HepG2 (cell line): ENCODE measurements around the gene FHL1. TPM values are rescaled to one million over a fixed set of nuclear protein-coding genes. Genes with fewer than 3 reads are reported as not detected.

Experiments used
- ATAC-seq: fragments of 200-7000 bp; cut with Tn5 transposase; 3 replicates; pipeline ENCODE4 v1.9.1; 2020; ENCODE audit warnings: mild to moderate bottlenecking, moderate library complexity
- BruUV-seq: library from RNA; stranded (reverse); fragments of 400-500 nt; replicated peaks from 2 replicates; lab custom pipeline; 2021; lab: Mats Ljungman, UMichigan
- CTCF ChIA-PET: fragments of 300-600 bp; formaldehyde crosslinking; extraction: SDS; loops from one replicate; lab custom pipeline; 2021; ENCODE audit warnings: low total read pairs, inconsistent platforms, low intra/inter-chr PET ratio; lab: Yijun Ruan, JAX
- POLR2A ChIA-PET: fragments of 350-600 bp; sonication (Branson Sonifier 250); formaldehyde crosslinking; loops from one replicate; lab custom pipeline; 2020; ENCODE audit warnings: antibody characterized with exemption, inconsistent platforms; lab: Yijun Ruan, JAX
- DNase-seq: peaks from one replicate; pipeline ENCODE4 v3.0.0-alpha.2; 2015; ENCODE audit warnings: low spot score
- FAIRE-seq: peaks from 3 replicates; lab custom pipeline; 2011; peaks lifted over from hg19 to GRCh38; lab: Jason Lieb, UNC
- H2AFZ ChIP-seq: one replicate; pipeline ENCODE4 v1.6.1; 2011; ENCODE audit warnings: low read length, inconsistent platforms
- H3K27ac ChIP-seq: fragments of 300-600 bp; 3 replicates; pipeline ENCODE4 v1.8.0; 2011; ENCODE audit warnings: mixed run types, mild to moderate bottlenecking, mixed read lengths, low read length, inconsistent platforms; ENCODE audit not compliant: insufficient read depth; ENCODE audit errors: extremely low read length
- H3K27me3 ChIP-seq, 2 experiments: fragments of 200-600 bp in 1 of 2; 2 replicates in 1 of 2; 3 replicates in 1 of 2; pipeline versions ENCODE4 v1.6.0 to v1.8.0; 2011; ENCODE audit warnings: low read length in 2 of 2, mild to moderate bottlenecking in 2 of 2, moderate library complexity in 2 of 2, inconsistent platforms in 1 of 2; ENCODE audit not compliant: insufficient read depth in 2 of 2, control insufficient read depth in 1 of 2
- H3K36me3 ChIP-seq, 2 experiments: fragments of 200-600 bp in 1 of 2; replicated peaks in 1 of 2; 2 replicates in 1 of 2; 3 replicates in 1 of 2; pipeline versions ENCODE4 v1.5.1 to v1.8.0; 2011; ENCODE audit warnings: low read length in 2 of 2, inconsistent platforms in 1 of 2; ENCODE audit not compliant: insufficient read depth in 2 of 2, control insufficient read depth in 1 of 2
- H3K4me1 ChIP-seq: 2 replicates; pipeline ENCODE4 v1.5.1; 2012; ENCODE audit warnings: low read length, inconsistent platforms; ENCODE audit not compliant: insufficient read depth
- H3K4me2 ChIP-seq: 2 replicates; pipeline ENCODE4 v1.6.0; 2011; ENCODE audit warnings: low read depth, low read length, inconsistent platforms
- H3K4me3 ChIP-seq, 3 experiments: fragments of 200-600 bp in 1 of 3; sonication (generic), shearing (Covaris generic) in 1 of 3; replicated peaks in 1 of 3; 2 replicates each; pipeline ENCODE4 v1.5.1; 2011 to 2016; ENCODE audit warnings: low read length in 3 of 3, inconsistent platforms in 2 of 3, low read depth in 2 of 3, mild to moderate bottlenecking in 2 of 3, control low read depth in 1 of 3, mixed read lengths in 1 of 3; ENCODE audit not compliant: insufficient read depth in 1 of 3
- H3K79me2 ChIP-seq: one replicate; pipeline ENCODE4 v1.6.1; 2011; ENCODE audit warnings: low read length, inconsistent platforms; ENCODE audit not compliant: insufficient read depth
- H3K9ac ChIP-seq: 2 replicates; pipeline ENCODE4 v1.6.0; 2011; ENCODE audit warnings: mild to moderate bottlenecking, low read depth, low read length, inconsistent platforms; ENCODE audit not compliant: insufficient read depth
- H3K9me3 ChIP-seq: 2 replicates; pipeline ENCODE4 v1.5.1; 2012; ENCODE audit warnings: mild to moderate bottlenecking, low read length
- H4K20me1 ChIP-seq: 2 replicates; pipeline ENCODE4 v1.6.0; 2011; ENCODE audit warnings: inconsistent platforms, mild to moderate bottlenecking, low read length, moderate library complexity; ENCODE audit not compliant: insufficient read depth
- GPN1 ChIP-seq: sonication (generic); formaldehyde crosslinking; IDR thresholded peaks from 2 replicates; pipeline ENCODE4 v1.5.1; 2020; ENCODE audit warnings: missing genetic modification reagents, borderline replicate concordance
- RCOR2 ChIP-seq: IDR thresholded peaks from 2 replicates; pipeline ENCODE4 v1.6.1; 2016; ENCODE audit warnings: missing biosample characterization, missing genetic modification reagents
- REXO4 ChIP-seq: sonication (generic); formaldehyde crosslinking; IDR thresholded peaks from 2 replicates; pipeline ENCODE4 v1.8.0; 2022; ENCODE audit warnings: missing genetic modification reagents, mild to moderate bottlenecking, borderline replicate concordance
- RFX3 ChIP-seq: IDR thresholded peaks from 2 replicates; pipeline ENCODE4 v1.6.1; 2016; ENCODE audit warnings: missing biosample characterization, missing genetic modification reagents
- XBP1 ChIP-seq: sonication (generic); formaldehyde crosslinking; IDR thresholded peaks from 2 replicates; pipeline ENCODE4 v1.5.0; 2020; ENCODE audit warnings: missing genetic modification reagents
- ZBTB8A ChIP-seq: sonication (generic); formaldehyde crosslinking; IDR thresholded peaks from 2 replicates; pipeline ENCODE4 v1.4.0; 2020; ENCODE audit warnings: mild to moderate bottlenecking, low read depth, missing genetic modification reagents, borderline replicate concordance
- ZFP41 ChIP-seq: sonication (generic); formaldehyde crosslinking; IDR thresholded peaks from 2 replicates; pipeline ENCODE4 v1.4.0; 2020; ENCODE audit warnings: mild to moderate bottlenecking, missing genetic modification reagents, borderline replicate concordance
- ZNF441 ChIP-seq: sonication (generic); formaldehyde crosslinking; IDR thresholded peaks from 2 replicates; pipeline ENCODE4 v1.7.0; 2021; ENCODE audit warnings: missing genetic modification reagents, borderline replicate concordance
- ZNF557 ChIP-seq: sonication (generic); formaldehyde crosslinking; IDR thresholded peaks from 2 replicates; pipeline ENCODE4 v1.4.0; 2020; ENCODE audit warnings: missing genetic modification reagents
- ZNF720 ChIP-seq: sonication (generic); formaldehyde crosslinking; IDR thresholded peaks from 2 replicates; pipeline ENCODE4 v1.4.0; 2020; ENCODE audit warnings: missing genetic modification reagents
- WGBS: methylation state at CpG from one replicate; pipeline ENCODE4 v1.1.6; 2017; ENCODE audit warnings: low lambda C conversion rate; 5-methylcytosine and 5-hydroxymethylcytosine counted together
- in situ Hi-C: cut with HindIII; loops from 2 replicates; pipeline ENCODE4 v1.10.0; 2017; ENCODE audit warnings: low pct_unique_long_range_greater_than_20kb; ENCODE audit not compliant: extremely low pct_ligation_motif_present
- intact Hi-C: fragments of 100-400 bp; cut with micrococcal nuclease; formaldehyde crosslinking; loops from one replicate; pipeline ENCODE4 v1.10.0; 2022; ENCODE audit not compliant: unreplicated experiment
- polyA plus RNA-seq, 8 experiments: library from polyadenylated mRNA; depleted of rRNA in 3 of 8; stranded (reverse) in 7 of 8; unstranded in 1 of 8; fragments of >200 nt; fragmentation: Illumina TruSeq in 4 of 8; extraction: Trizol in 4 of 8; gene quantifications; 2 replicates each; pipeline versions ENCODE4 v1.2.1 to v1.2.3, GENCODE V29; 2011 to 2016; ENCODE audit warnings: low read depth in 4 of 8, missing spikeins in 1 of 8, mixed read lengths in 1 of 8; ENCODE audit not compliant: insufficient read depth in 1 of 8
- total RNA-seq, 5 experiments: library from RNA; depleted of rRNA; stranded (reverse); fragments of >200 nt; fragmentation: Illumina TruSeq; extraction: Trizol; gene quantifications; 2 replicates each; pipeline ENCODE4 v1.2.3, GENCODE V29; 2016; ENCODE audit warnings: low read depth in 1 of 5
- TF ChIP-seq, protein P1 (sequence below): IDR thresholded peaks from 2 replicates; pipeline ENCODE4 v1.6.1; 2016; ENCODE audit warnings: missing compliant biosample characterization, missing genetic modification reagents, borderline replicate concordance
- TF ChIP-seq, protein P2 (sequence below): sonication (generic); formaldehyde crosslinking; IDR thresholded peaks from 2 replicates; pipeline ENCODE4 v1.4.0; 2020; ENCODE audit warnings: low read depth, mild to moderate bottlenecking, missing genetic modification reagents
- TF ChIP-seq, protein P3 (sequence below): sonication (generic); formaldehyde crosslinking; IDR thresholded peaks from 2 replicates; pipeline ENCODE4 v1.5.1; 2020; ENCODE audit warnings: missing genetic modification reagents, mild to moderate bottlenecking, borderline replicate concordance

FHL1 gene
- total and polyA plus RNA-seq, 2 of the 13 experiments (the other 11 are each of a cell fraction or from before 2014, with no cell fraction given) = 0.33 TPM; not detected in 1

DNA sequence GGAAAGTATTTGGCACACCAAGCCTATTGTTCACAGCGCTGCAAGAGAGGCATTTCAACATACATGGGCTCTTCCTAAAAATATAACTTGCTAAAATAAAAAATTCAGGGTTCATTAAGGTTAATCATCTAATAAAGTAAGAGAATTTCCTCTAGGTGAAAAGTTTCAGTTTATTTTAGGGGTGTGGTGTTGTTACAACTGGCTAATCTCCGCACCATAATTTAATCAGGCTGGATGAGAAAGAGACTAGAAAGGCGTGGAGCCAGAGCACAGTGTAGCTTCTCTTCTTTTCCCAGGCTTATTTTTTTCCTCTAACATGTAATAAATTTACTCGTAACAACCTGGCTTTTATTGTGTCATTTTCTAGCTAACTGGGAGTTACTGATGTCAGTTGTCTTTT is 47.9 kb downstream of the FHL1 start (continued):
- TF ChIP-seq ZNF720 (CRISPR knock-in tag) = no peak
- TF ChIP-seq ZNF441 (CRISPR knock-in tag) = no peak
- no peak for TF ChIP-seq REXO4 (CRISPR knock-in tag)
- no peak for TF ChIP-seq XBP1 (CRISPR knock-in tag)

DNA sequence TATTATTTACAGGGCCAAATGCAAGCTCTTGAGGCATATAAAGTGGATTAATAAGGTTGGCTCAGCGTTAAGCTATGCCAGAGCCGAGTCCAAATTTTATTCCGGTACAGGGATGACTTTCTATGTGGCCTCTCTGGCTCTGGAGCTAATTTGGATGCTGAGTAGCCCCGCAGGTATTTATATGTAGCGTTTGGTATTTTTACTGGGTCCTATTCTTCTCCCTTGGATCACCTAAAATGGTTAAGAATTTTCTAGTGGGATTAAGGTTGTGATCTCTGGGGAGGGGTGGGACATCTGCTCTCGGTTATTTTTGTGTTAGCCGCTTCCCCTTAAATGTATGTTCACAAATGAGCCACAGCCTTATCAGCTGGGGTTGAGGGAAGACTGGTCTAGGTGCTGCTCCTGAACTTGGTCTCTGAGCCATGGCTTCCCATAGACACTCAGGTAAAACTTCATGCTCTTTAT is 49.4 kb downstream of the FHL1 start:
- ChIA-PET CTCF (no interaction called here), POLR2A (no interaction called here)
- Histone ChIP-seq H3K9ac (no peak overlapping the region), H3K79me2 (no peaks in the 10 kb centered on the region), H3K27ac (no peak overlapping the region), H3K4me2 (no peak overlapping the region), H3K27me3 (no peaks in the 10 kb centered on the region), H4K20me1 (no peaks in the 10 kb centered on the region), H2AFZ (no peak overlapping the region), H3K9me3 (no peaks in the 10 kb centered on the region), H3K4me1 (no peaks in the 10 kb centered on the region), H3K36me3 (no peaks in the 10 kb centered on the region), H3K4me3 (no peak overlapping the region)
- TF ChIP-seq GPN1 (CRISPR knock-in tag) = no peak
- TF ChIP-seq, protein P1, sequence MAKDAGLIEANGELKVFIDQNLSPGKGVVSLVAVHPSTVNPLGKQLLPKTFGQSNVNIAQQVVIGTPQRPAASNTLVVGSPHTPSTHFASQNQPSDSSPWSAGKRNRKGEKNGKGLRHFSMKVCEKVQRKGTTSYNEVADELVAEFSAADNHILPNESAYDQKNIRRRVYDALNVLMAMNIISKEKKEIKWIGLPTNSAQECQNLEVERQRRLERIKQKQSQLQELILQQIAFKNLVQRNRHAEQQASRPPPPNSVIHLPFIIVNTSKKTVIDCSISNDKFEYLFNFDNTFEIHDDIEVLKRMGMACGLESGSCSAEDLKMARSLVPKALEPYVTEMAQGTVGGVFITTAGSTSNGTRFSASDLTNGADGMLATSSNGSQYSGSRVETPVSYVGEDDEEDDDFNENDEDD = no peak
- intact Hi-C loops = no loop called here
- BruUV-seq = no TSS peak
- in situ Hi-C loops = no loop called here
- WGBS = 0% methylated on average over 2 of the region's 7 CpGs
- DNase-seq = no peak
- no peak for ATAC-seq
- no peak for FAIRE-seq

DNA sequence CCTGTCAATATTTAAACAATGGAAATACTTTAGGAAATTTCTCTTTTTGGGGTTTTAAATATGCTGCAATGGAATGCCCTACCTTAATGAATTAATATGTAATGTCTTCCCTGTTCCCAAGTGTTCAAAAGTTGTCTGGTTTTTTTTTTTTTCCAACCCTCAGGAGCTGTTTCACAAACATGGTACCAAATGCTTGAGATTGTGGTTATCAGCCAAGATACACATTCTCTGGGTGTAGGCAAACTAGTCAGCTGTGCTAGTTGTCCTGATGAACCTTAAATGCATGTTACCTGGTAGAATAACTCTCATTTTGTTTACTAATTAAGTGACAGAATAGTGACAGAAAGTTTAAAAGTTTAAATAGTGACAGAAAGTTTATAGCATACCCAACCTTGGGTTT is 50.7 kb downstream of the FHL1 start:
- H3K9ac ChIP-seq = no peak overlapping the region
- H3K4me2 ChIP-seq = no peak overlapping the region
- H3K9me3 ChIP-seq = no peaks in the 10 kb centered on the region
- no peak for FAIRE-seq
- no peaks in the 10 kb centered on the region for H3K36me3 ChIP-seq
- no peaks in the 10 kb centered on the region for H3K27me3 ChIP-seq
- ChIA-PET CTCF (no interaction called here), POLR2A (no interaction called here)
- BruUV-seq = no TSS peak
- no peak for DNase-seq
- no peaks in the 10 kb centered on the region for H4K20me1 ChIP-seq
- no peak for ATAC-seq
- no peak overlapping the region for H2AFZ ChIP-seq
- in situ Hi-C loops (no loop called here), intact Hi-C loops (no loop called here)
- H3K4me3 ChIP-seq = no peak overlapping the region
- H3K79me2 ChIP-seq = no peaks in the 10 kb centered on the region
- H3K27ac ChIP-seq = no peak overlapping the region
- H3K4me1 ChIP-seq = no peaks in the 10 kb centered on the region
- TF ChIP-seq RFX3 (CRISPR knock-in tag) = no peak
- TF ChIP-seq, protein P2, sequence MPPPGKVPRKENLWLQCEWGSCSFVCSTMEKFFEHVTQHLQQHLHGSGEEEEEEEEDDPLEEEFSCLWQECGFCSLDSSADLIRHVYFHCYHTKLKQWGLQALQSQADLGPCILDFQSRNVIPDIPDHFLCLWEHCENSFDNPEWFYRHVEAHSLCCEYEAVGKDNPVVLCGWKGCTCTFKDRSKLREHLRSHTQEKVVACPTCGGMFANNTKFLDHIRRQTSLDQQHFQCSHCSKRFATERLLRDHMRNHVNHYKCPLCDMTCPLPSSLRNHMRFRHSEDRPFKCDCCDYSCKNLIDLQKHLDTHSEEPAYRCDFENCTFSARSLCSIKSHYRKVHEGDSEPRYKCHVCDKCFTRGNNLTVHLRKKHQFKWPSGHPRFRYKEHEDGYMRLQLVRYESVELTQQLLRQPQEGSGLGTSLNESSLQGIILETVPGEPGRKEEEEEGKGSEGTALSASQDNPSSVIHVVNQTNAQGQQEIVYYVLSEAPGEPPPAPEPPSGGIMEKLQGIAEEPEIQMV (CRISPR knock-in tag) = no peak
- no peak for TF ChIP-seq ZBTB8A
- no peak for TF ChIP-seq RCOR2 (CRISPR knock-in tag)
- TF ChIP-seq ZFP41 = no peak
- TF ChIP-seq, protein P3, sequence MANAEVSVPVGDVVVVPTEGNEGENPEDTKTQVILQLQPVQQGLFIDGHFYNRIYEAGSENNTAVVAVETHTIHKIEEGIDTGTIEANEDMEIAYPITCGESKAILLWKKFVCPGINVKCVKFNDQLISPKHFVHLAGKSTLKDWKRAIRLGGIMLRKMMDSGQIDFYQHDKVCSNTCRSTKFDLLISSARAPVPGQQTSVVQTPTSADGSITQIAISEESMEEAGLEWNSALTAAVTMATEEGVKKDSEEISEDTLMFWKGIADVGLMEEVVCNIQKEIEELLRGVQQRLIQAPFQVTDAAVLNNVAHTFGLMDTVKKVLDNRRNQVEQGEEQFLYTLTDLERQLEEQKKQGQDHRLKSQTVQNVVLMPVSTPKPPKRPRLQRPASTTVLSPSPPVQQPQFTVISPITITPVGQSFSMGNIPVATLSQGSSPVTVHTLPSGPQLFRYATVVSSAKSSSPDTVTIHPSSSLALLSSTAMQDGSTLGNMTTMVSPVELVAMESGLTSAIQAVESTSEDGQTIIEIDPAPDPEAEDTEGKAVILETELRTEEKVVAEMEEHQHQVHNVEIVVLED (CRISPR knock-in tag) = no peak
- no peak for TF ChIP-seq ZNF557
